ENCODE measurements around the gene EPHB1. TPM values are rescaled to one million over a fixed set of nuclear protein-coding genes. Genes with fewer than 3 reads are reported as not detected.

EPHB1 gene
- total RNA-seq, 8 experiments from 2014 or later = 0.31 to 21.1 (median 13.7) TPM; not detected in 1

DNA sequence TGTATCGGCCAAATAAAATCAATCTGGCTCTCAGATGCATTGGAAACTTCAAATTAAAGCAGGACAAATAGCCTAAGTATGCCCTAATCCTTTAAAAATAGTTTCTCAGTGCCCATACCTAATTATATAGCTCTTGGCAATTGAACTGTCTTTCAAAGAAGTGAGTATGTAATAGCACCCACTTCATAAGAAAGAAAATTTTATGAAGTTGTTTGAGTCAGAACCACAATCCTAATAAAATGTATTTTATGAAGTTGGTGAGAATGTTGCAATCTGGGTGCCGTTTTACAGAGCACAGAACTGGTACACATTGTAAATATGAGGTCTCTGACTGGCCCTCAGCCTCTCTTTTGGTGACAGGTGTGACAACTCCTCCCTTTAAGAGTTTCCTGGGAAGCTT, 45.4 kb downstream of the EPHB1 start:
- 38 to 100% (median 82%) methylated on average over 1 to 2 of the region's 2 CpGs; no CpG with 5 or more reads in 2 of the 10 experiments for WGBS, 10 experiments
- Histone ChIP-seq H3K4me1 (replicated peaks in 1 of 2) (no peaks in the 10 kb centered on the region), H3K4me3 (no peak overlapping the region), H3K27ac (no peak overlapping the region)
- ATAC-seq (replicated peaks in 6 of 8) = no peak
- in situ Hi-C loops (cut with MboI; ENCODE audit: low pct_unique_long_range_greater_than_20kb in 2 of 9, low sequenced_read_pairs in 9 of 9, unreplicated experiment in 9 of 9) = no loop called here

DNA sequence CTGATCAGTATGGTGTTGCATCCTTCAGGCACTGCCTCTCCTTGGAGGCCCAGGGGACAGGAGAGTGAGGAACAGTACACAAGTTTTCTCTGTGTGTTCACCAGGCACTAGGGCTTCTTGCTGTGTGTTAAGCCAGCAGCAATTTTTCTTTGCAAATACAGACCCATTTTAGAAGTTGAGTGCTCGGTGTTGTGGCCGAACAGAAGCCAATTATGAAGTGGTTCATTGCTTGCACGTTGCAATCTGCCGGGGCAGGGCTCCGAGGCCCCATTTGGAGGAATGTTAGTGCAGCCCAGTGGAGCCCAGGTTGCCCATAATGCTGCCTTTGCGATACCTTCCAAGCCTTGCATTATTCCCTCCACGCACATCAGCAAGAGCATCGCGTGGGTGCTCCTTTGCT, 51.0 kb downstream of the EPHB1 start:
- WGBS, 10 experiments = 76 to 97% (median 84%) methylated on average over 3 to 8 of the region's 9 CpGs; no CpG with 5 or more reads in 3 of the 10 experiments
- ATAC-seq (replicated peaks in 6 of 8) = no peak
- no peak overlapping the region for H3K4me3 ChIP-seq
- in situ Hi-C loops (cut with MboI; ENCODE audit: low pct_unique_long_range_greater_than_20kb in 2 of 9, low sequenced_read_pairs in 9 of 9, unreplicated experiment in 9 of 9) = no loop called here
- peaks cover 23 to 34% of the 10 kb centered on the region in 2 donors for H3K4me1 ChIP-seq (replicated peaks in 1 of 2)
- H3K27ac ChIP-seq = peak overlapping the region in 1 of 2 donors; percentile 54

DNA sequence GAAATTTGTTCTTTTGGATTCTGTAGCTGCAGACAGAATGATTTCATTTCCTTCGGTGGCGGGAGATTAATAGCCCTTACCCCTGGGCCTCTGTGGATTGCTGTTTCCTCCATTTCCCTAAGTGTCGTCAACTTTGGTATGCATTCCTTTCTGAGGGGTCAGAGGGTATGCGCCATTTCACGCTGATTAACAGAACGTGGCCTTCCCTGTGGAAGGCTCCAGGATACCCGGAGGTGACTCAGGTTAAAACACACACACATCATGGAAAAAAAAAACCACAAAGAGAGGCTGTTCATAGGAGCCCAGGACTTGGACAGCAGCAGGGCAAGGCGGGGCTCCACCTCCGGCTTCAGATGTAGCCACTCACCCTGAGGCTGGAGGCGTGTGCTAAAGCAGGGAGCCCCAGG, 51.9 kb downstream of the EPHB1 start:
- peak; percentile 63 to 99 (median 94) for ATAC-seq (replicated peaks in 6 of 8)
- H3K27ac ChIP-seq = peak overlapping the region; percentile 54 to 63
- peaks cover 23 to 34% of the 10 kb centered on the region in 2 donors for H3K4me1 ChIP-seq (replicated peaks in 1 of 2)
- in situ Hi-C loops (cut with MboI; ENCODE audit: low pct_unique_long_range_greater_than_20kb in 2 of 9, low sequenced_read_pairs in 9 of 9, unreplicated experiment in 9 of 9) = no loop called here
- WGBS, 10 experiments = 4 to 52% (median 35%) methylated on average over 3 to 9 of the region's 10 CpGs; no CpG with 5 or more reads in 4 of the 10 experiments
- H3K4me3 ChIP-seq = no peak overlapping the region

DNA sequence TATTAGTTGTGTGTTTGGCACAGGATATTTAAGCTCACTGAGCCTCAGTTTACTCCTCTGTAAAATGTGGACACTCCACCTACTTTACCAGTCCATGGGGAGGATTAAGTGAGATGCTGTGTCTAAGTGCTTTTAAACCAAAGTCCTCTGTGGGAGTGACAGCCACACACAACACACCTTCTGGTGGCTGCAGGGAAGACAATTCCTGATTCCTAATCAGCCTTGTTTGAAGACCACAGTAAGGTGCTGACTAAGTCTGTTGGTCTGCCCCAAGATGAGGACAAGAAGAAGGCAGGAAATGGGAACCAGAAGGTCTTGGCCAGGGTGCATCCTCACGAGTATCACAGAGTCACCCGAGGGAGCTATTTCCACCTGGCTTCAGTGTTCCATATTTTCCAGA, 52.3 kb downstream of the EPHB1 start:
- Histone ChIP-seq H3K4me1 (replicated peaks in 1 of 2) (peaks cover 23 to 34% of the 10 kb centered on the region in 2 donors), H3K4me3 (no peak overlapping the region), H3K27ac (peak overlapping the region; percentile 31 to 63)
- in situ Hi-C loops (cut with MboI; ENCODE audit: low pct_unique_long_range_greater_than_20kb in 2 of 9, low sequenced_read_pairs in 9 of 9, unreplicated experiment in 9 of 9) = no loop called here
- ATAC-seq (replicated peaks in 6 of 8) = peak in 3 of 8 experiments; percentile 1 to 13 (median 2)
- 0 to 100% (median 90%) methylated on average over 1 to 2 of the region's 2 CpGs; no CpG with 5 or more reads in 4 of the 10 experiments for WGBS, 10 experiments

DNA sequence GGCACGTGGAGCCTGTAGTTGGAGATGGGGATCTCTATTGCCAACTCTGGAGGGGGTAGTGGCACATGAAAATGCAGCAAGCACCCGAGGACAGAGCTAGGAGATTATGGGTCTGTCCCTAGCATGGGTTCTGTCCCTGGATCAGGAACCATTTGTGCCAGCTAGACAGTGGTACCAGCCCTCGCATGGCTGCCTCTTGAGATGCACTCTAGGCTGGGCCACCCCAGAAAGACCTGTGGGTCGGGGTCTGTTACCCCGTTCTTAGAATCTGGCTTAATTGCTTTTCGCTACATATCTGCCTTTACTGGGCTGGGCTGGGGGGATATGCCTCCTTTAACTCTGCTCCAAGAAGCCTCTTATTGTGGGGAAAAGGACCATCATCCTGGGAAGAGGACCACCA, 54.5 kb downstream of the EPHB1 start:
- no peak for ATAC-seq (replicated peaks in 6 of 8)
- in situ Hi-C loops (cut with MboI; ENCODE audit: low pct_unique_long_range_greater_than_20kb in 2 of 9, low sequenced_read_pairs in 9 of 9, unreplicated experiment in 9 of 9) = no loop called here
- 67 to 100% (median 80%) methylated on average over 1 to 3 of the region's 6 CpGs; no CpG with 5 or more reads in 5 of the 10 experiments for WGBS, 10 experiments
- H3K27ac ChIP-seq = no peak overlapping the region
- peaks cover 34 to 43% of the 10 kb centered on the region in 2 donors for H3K4me1 ChIP-seq (replicated peaks in 1 of 2)
- no peak overlapping the region for H3K4me3 ChIP-seq

DNA sequence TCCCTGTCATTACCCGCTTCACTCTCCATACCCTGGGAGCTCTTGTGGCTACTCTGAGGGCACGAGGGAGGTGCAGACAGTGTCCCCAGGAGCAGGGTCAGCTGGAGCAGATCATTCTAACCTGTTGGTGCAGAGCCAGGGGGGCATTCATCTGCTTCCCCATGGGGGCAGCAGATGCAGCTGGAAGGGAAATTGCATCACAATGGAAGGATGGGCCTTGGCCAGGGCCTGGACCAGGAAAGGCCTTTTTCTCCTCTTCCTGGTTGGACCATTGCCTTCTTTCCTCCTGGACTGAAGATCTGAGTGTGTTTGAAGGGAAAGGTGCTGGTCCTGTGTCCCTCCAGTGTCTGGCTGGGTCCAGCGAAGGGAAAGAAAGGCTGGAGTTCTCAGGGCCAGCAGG, 55.7 kb downstream of the EPHB1 start:
- Histone ChIP-seq H3K27ac (no peak overlapping the region), H3K4me3 (no peak overlapping the region), H3K4me1 (replicated peaks in 1 of 2) (peaks cover 40 to 50% of the 10 kb centered on the region in 2 donors)
- in situ Hi-C loops (cut with MboI; ENCODE audit: low pct_unique_long_range_greater_than_20kb in 2 of 9, low sequenced_read_pairs in 9 of 9, unreplicated experiment in 9 of 9) = no loop called here
- 40% methylated on average over 1 of the region's 3 CpGs; no CpG with 5 or more reads in 9 of the 10 experiments for WGBS, 10 experiments
- no peak for ATAC-seq (replicated peaks in 6 of 8)

DNA sequence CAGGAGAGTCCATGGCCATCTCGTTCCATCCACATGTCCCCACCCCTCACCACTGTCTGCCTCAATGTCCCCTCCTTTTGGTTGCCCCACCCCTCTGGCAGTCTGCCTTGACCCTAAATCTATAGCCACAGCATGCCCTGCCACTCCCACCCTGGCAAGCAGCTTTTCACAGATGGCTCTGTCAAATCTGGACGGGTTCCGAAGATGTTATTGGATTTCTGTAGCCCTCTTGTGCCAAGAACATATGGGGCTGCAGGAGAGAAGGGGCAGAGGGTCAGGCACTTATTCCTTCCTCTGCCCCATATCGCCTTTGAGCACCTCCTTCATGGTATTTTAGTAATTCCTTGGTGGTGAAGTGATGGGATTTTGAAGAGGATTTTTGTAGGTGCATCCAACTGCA, 57.1 kb downstream of the EPHB1 start:
- H3K27ac ChIP-seq = no peak overlapping the region
- in situ Hi-C loops (cut with MboI; ENCODE audit: low pct_unique_long_range_greater_than_20kb in 2 of 9, low sequenced_read_pairs in 9 of 9, unreplicated experiment in 9 of 9) = no loop called here
- no peak overlapping the region for H3K4me3 ChIP-seq
- WGBS, 10 experiments = 0 to 92% (median 75%) methylated on average over 1 to 2 of the region's 4 CpGs; no CpG with 5 or more reads in 6 of the 10 experiments
- ATAC-seq (replicated peaks in 6 of 8) = no peak
- peaks cover 31 to 39% of the 10 kb centered on the region in 2 donors for H3K4me1 ChIP-seq (replicated peaks in 1 of 2)

DNA sequence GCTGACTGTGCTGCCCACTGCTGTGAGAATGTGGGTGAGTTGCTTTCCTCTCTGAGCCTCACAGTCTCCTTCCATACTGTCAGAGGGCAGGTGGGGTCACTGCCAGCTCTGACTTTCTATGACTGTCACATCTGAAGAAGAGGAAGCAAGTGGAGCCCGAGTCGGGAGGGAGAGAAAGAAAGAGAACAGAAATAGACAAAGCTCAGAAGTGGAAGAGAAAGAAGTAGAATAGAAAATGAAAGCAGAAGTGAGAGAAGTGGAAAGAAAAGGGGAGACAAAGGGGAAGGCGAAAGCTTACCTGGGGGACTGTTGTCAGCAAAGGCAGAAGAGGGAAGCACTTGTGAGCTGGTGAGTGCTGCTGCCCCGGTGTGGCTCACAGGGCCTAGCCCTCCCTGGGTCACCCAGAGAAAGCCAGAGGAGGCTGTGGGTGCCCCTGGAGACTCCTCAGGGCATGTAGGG, 57.9 kb downstream of the EPHB1 start:
- H3K27ac ChIP-seq = no peak overlapping the region
- ATAC-seq (replicated peaks in 6 of 8) = no peak
- in situ Hi-C loops (cut with MboI; ENCODE audit: low pct_unique_long_range_greater_than_20kb in 2 of 9, low sequenced_read_pairs in 9 of 9, unreplicated experiment in 9 of 9) = no loop called here
- peaks cover 25 to 31% of the 10 kb centered on the region in 2 donors for H3K4me1 ChIP-seq (replicated peaks in 1 of 2)
- no peak overlapping the region for H3K4me3 ChIP-seq
- 40 to 100% (median 64%) methylated on average over 3 to 4 of the region's 4 CpGs; no CpG with 5 or more reads in 3 of the 10 experiments for WGBS, 10 experiments

DNA sequence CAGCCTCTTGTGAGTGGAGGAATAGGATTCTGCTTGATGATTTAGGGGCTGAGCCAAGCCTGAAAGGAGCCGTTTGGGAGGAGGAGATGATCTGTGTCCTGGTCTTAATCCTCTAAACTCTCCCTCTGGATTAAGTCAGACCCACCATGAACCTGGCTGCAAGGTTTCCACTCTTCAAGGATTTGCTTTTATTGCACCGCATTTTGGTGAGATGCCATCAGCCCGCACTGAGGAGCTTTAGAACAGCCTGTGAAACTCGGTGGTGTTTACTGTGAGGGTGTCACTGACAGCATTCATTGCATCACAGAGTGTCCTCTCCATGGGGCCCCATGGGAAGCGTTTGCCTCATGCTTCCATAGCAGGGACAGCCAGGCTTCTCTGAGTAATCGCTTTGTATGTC, 59.2 kb downstream of the EPHB1 start:
- Histone ChIP-seq H3K27ac (peak overlapping the region; percentile 29 to 71), H3K4me3 (no peak overlapping the region), H3K4me1 (replicated peaks in 1 of 2) (peaks cover 25 to 32% of the 10 kb centered on the region in 2 donors)
- in situ Hi-C loops (cut with MboI; ENCODE audit: low pct_unique_long_range_greater_than_20kb in 2 of 9, low sequenced_read_pairs in 9 of 9, unreplicated experiment in 9 of 9) = no loop called here
- ATAC-seq (replicated peaks in 6 of 8) = peak in 5 of 8 experiments; percentile 94 to 97 (median 96)
- 16 to 88% (median 67%) methylated on average over 1 to 5 of the region's 6 CpGs; no CpG with 5 or more reads in 2 of the 10 experiments for WGBS, 10 experiments

DNA sequence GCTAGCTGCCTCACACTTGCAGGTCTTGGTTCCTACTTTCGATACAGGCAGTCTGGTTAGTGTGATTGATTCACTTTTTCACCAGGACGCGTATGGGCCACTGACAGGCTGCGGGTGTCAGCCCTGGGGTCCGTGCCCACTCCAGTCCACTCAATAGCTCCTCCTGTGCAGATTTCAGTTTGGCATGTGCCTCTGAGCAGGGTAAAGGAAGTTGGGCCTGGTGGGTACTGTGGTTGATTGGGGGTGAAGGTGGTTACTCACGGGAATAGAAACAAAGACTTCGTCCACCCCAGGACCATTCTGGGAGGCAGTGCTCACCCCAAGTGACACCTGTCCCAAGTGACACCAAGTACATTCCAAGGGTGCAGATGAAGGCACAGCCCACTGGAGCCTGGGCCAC, 62.3 kb downstream of the EPHB1 start:
- Histone ChIP-seq H3K4me3 (no peak overlapping the region), H3K27ac (no peak overlapping the region), H3K4me1 (replicated peaks in 1 of 2) (peaks cover 17 to 23% of the 10 kb centered on the region in 2 donors)
- in situ Hi-C loops (cut with MboI; ENCODE audit: low pct_unique_long_range_greater_than_20kb in 2 of 9, low sequenced_read_pairs in 9 of 9, unreplicated experiment in 9 of 9) = no loop called here
- WGBS, 10 experiments = 60 to 100% (median 93%) methylated on average over 1 to 6 of the region's 7 CpGs; no CpG with 5 or more reads in 3 of the 10 experiments
- ATAC-seq (replicated peaks in 6 of 8) = no peak

DNA sequence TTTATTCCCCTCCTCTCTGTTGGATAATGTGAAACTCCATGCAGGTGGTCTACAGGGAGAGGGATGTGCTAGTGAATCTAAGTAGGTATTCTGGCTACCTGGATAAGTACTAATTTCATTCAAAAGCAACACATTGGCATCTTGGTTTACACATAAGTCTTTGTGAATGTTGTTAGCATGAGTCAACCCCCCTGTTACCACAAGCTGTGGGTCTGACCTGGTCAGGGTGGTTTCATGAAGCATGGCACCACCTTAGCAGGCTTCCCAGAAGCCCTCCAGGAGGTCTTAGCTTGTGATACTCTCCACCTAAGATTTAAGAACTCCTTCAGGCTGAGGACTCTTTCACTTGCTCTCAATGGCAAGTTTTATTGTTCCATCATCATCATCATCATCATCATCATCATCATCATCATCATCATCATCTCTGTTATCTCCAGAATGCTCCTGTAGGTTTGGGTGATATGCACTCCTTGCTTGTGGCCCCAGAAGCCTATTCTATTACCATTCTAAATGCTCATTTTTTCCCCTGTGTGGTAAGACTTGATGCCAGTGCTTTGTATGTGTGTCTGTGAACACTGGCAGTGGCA, 62.8 kb downstream of the EPHB1 start:
- Histone ChIP-seq H3K4me1 (replicated peaks in 1 of 2) (peaks cover 17 to 23% of the 10 kb centered on the region in 2 donors), H3K4me3 (no peak overlapping the region), H3K27ac (no peak overlapping the region)
- ATAC-seq (replicated peaks in 6 of 8) = no peak
- in situ Hi-C loops (cut with MboI; ENCODE audit: low pct_unique_long_range_greater_than_20kb in 2 of 9, low sequenced_read_pairs in 9 of 9, unreplicated experiment in 9 of 9) = no loop called here

DNA sequence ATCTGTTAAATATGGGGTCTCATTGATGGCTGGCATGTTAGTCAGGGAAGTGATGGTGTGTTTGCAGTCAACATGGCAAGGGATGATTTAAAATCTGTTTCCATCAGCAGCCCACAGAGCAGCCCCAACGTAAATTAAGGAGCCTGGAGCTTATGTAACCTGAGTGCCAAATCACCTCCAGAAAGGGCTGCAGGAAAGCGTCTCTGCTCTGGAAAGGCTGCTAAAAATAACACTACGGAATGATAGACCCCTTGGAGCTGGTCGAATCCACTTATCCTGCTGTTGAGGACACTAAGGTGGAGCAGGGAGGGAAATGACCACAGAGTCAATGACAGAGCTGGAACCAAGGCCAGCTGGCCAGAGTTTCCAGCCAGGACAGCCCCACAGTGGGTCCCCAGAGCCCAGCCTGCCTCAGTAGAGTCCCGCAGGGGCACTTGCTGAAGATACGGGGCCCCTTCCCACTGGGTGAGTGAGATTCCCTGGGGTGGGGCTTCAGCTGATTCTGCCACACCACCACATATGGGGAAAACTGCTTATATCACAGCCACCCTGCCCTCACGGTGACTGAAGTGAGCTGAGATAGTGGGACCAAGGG, 63.5 kb downstream of the EPHB1 start:
- peak in 2 of 8 experiments; percentile 17 to 23 for ATAC-seq (replicated peaks in 6 of 8)
- 34 to 100% (median 83%) methylated on average over 1 to 6 of the region's 7 CpGs; no CpG with 5 or more reads in 3 of the 10 experiments for WGBS, 10 experiments
- H3K4me3 ChIP-seq = no peak overlapping the region
- in situ Hi-C loops (cut with MboI; ENCODE audit: low pct_unique_long_range_greater_than_20kb in 2 of 9, low sequenced_read_pairs in 9 of 9, unreplicated experiment in 9 of 9) = no loop called here
- no peak overlapping the region for H3K27ac ChIP-seq
- peaks cover 16 to 28% of the 10 kb centered on the region in 2 donors for H3K4me1 ChIP-seq (replicated peaks in 1 of 2)

DNA sequence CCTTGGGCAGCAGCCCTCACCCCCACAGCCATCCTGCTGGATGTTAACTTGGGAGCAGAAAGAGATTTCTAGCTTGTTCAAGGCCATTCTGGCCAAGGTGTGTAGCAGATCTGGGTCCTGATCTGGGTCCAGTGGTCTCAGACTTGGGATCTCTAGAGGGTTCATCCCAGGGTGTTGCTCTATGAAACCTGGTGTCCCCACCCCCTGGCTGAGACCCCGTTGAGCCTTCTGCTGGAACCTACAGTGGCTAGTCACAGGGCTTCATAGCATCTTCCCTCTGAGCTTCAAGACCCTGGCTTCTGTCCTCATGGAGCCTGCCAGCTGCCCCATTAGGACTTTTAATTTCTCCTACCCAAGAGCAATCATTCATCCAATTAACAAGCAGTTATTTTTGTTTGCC, 64.3 kb downstream of the EPHB1 start:
- WGBS, 10 experiments = 0% methylated on average over 1 of the region's 1 CpG; no CpG with 5 or more reads in 9 of the 10 experiments
- in situ Hi-C loops (cut with MboI; ENCODE audit: low pct_unique_long_range_greater_than_20kb in 2 of 9, low sequenced_read_pairs in 9 of 9, unreplicated experiment in 9 of 9) = no loop called here
- ATAC-seq (replicated peaks in 6 of 8) = no peak
- Histone ChIP-seq H3K4me3 (no peak overlapping the region), H3K4me1 (replicated peaks in 1 of 2) (peaks cover 16 to 29% of the 10 kb centered on the region in 2 donors), H3K27ac (no peak overlapping the region)

Measured in motor neuron (in vitro differentiated cells).